Duodenal mucosa (tissue), 2 donors: ENCODE measurements around the gene PRDM11.

Source experiments
- H3K27ac ChIP-seq: one replicate; pipeline ENCODE4 v1.7.0; 2013; ENCODE audit warnings: low read depth, low read length
- H3K27me3 ChIP-seq, 2 donors: one replicate each; pipeline ENCODE4 v1.7.0; 2013; ENCODE audit warnings: low read length in 2 of 2, control low read depth in 1 of 2; ENCODE audit not compliant: insufficient read depth in 2 of 2, control insufficient read depth in 1 of 2
- H3K36me3 ChIP-seq, 2 donors: one replicate each; pipeline ENCODE4 v1.7.0; 2013; ENCODE audit warnings: low read length in 2 of 2, control low read depth in 1 of 2; ENCODE audit not compliant: insufficient read depth in 2 of 2, control insufficient read depth in 1 of 2
- H3K4me1 ChIP-seq, 2 donors: one replicate each; pipeline ENCODE4 v1.7.0; 2013; ENCODE audit warnings: low read length in 2 of 2, control low read depth in 1 of 2; ENCODE audit not compliant: insufficient read depth in 2 of 2, control insufficient read depth in 1 of 2
- H3K4me3 ChIP-seq, 2 donors: one replicate each; pipeline ENCODE4 v1.7.0; 2013; ENCODE audit warnings: low read length in 2 of 2, low read depth in 1 of 2
- H3K9ac ChIP-seq, 2 donors: one replicate each; pipeline ENCODE4 v1.7.0; 2013; ENCODE audit warnings: low read length in 2 of 2, low read depth in 1 of 2
- H3K9me3 ChIP-seq, 2 donors: one replicate each; pipeline ENCODE4 v1.7.0; 2013; ENCODE audit warnings: low read length in 2 of 2, control low read depth in 1 of 2; ENCODE audit not compliant: control insufficient read depth in 1 of 2

The PRDM11 gene

DNA sequence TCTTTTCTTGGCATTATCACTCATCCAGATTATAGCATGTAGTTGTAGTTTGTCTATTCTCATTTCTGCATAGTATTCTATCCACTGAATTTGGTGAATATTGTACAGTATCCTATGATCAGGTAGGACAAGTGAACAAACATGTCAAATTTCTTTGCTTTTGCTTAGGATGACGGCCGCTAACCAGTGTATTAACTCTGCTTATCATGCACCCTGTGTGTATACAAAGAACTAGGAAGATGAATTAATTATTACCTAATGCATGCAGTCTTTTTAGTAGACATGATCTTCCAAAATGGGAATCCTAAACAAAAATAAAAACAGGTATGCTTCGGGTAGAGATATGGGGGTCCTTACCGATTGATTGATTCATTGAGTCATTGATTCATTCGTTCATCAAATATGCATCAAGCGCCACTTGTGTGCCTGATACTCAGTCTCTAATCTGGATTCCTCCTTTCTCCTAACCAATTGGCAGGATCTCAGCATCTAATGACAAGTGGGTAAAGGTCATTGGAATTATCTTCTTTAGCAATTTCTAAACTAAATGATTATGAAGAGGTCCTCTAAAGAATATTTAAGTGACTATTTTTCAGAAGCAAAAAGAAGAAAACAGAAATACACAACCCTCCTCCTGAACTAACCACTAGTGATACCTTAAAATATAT, 27.9 kb downstream of the PRDM11 start:
- H3K9me3 ChIP-seq = no peaks in the 10 kb centered on the region

DNA sequence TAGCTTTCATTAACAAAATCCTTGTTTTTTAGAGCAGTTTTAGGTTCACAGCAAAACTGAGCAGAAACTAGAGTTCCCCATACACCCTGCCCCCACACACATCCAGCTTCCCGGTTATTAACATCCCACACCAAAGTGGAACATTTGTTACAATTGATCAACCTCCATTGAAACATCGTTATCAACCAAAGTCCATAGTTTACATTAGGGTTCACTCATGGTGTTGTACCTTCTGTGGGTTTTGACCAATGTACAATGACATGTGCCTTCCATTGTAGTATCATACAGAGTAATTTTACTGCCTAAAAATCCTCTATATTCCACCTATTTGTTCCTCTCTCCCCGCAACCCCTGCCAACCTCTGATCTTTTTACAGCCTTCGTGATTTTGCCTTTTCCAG, 28.5 kb downstream of the PRDM11 start:
- no peak overlapping the region for H3K4me3 ChIP-seq
- no peaks in the 10 kb centered on the region for H3K9me3 ChIP-seq
- H3K27me3 ChIP-seq = no peaks in the 10 kb centered on the region
- H3K27ac ChIP-seq = no peak overlapping the region
- peaks cover 20 to 30% of the 10 kb centered on the region in 2 donors for H3K4me1 ChIP-seq
- H3K9ac ChIP-seq = no peak overlapping the region
- no peaks in the 10 kb centered on the region for H3K36me3 ChIP-seq

More for the DNA sequence above, 27.9 kb downstream of the PRDM11 start:
- Histone ChIP-seq H3K9ac (no peak overlapping the region), H3K27ac (no peak overlapping the region), H3K4me1 (peaks cover 13 to 24% of the 10 kb centered on the region in 2 donors), H3K4me3 (no peak overlapping the region), H3K36me3 (no peaks in the 10 kb centered on the region), H3K27me3 (no peaks in the 10 kb centered on the region)

DNA sequence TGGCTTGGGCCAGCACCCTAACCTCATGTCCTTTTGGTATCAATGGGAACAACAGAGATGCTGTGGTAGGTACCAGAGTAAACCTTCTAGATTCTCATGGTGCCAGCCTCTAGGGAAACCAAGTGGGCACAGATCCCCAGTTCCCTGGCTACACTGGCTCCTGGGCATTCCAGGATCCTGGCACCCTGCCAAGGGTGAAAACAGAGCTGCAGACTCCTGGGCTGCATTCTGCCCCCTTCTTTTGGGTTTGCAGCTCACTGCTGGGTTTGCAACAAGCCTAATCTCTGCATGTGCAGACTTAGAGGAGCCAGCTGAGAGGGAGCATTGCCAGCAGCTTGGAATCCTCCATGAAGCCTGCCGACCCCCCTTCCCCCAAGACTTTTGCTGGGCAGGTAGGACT, 30.6 kb downstream of the PRDM11 start:
- Histone ChIP-seq H3K9ac (no peak overlapping the region), H3K4me3 (no peak overlapping the region), H3K9me3 (no peaks in the 10 kb centered on the region), H3K36me3 (no peaks in the 10 kb centered on the region), H3K27me3 (no peaks in the 10 kb centered on the region), H3K27ac (no peak overlapping the region), H3K4me1 (peaks cover 28 to 31% of the 10 kb centered on the region in 2 donors)

DNA sequence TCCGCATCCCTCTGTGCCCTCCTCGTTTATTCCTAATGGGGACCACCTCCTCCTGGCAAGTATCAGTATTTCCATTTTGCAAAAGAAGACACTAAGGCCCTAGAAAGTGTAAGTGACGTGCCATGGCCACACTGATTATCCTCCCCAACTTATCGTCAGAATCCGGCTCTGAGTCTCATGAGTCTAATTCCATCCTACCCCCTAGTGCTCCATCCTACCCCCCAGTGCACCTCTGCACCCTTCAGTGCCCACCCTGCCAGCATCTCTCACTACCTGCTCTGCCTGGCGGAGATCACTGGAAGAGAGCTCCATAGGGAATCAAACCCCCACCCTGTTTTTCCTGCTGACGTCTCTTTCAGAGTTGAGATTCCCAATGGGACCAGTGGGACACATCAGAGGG, 31.8 kb downstream of the PRDM11 start:
- Histone ChIP-seq H3K27ac (no peak overlapping the region), H3K36me3 (peaks cover 0 to under 1% of the 10 kb centered on the region in 2 donors), H3K27me3 (no peaks in the 10 kb centered on the region), H3K9me3 (no peaks in the 10 kb centered on the region), H3K4me1 (peaks cover 20 to 25% of the 10 kb centered on the region in 2 donors), H3K9ac (no peak overlapping the region), H3K4me3 (no peak overlapping the region)

DNA sequence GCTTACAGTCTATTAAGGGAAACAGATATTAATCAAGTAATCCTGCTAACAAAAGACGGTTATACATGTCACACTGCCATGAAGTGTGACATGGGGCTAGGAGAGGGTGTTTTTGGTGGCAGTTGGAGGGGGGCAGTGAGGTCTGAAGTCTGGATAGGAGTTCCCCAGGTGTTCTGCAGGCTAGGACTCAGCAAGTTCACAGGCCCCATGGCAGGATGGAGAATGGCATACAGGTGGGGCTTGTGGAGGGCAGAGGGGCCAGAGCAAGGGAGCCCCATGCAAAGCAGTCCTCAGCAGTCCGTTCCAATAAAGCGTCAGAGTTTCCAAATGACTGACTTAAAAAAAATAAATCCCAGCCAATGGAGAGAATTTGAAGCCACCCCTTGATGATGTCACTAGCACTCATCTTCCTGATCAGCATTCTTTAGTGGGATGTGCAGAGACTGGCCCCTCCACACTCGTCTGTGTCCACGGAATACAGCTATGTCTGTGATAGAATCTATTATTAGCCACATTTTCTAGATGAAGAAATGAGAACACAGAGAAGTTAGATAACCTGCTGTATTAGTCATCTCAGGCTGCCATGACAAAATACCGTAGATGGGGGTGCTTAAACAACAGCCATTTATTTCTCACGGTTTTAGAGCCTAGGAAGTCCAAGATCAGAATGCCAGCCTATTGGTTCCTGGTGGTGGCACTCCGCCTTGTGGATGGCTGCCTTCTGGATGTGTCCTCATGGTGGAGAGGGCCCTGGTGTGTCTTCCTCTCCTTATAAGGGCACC, 32.6 kb downstream of the PRDM11 start:
- H3K9me3 ChIP-seq = no peaks in the 10 kb centered on the region
- no peak overlapping the region for H3K9ac ChIP-seq
- H3K4me3 ChIP-seq = peak overlapping the region in 1 of 2 donors; percentile 45
- H3K27me3 ChIP-seq = no peaks in the 10 kb centered on the region
- no peak overlapping the region for H3K27ac ChIP-seq
- H3K4me1 ChIP-seq = peaks cover 17% of the 10 kb centered on the region in 2 donors
- peaks cover 0 to 9% of the 10 kb centered on the region in 2 donors for H3K36me3 ChIP-seq

DNA sequence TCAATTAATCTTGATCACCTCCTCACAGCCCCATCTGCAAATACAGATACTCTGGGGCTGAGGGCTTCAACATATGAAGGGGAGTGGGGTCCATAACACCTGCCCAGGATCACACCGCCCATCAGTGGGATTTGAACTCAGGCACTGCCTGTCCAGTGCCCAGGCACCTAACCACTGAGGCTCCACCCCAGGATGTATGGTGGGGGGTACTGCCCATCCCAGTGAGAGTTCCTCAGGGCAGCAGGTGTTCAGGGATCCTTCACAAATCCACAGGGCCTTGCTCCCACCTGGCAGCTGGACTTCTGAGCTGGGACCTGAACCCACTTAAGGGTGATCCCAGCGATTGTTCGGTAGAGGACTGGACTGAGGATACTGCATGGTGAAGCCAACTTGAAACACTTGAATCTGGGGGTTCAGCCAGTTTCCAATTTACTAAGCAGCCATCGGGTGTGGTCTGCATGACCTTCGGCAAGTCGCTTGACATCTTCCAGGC, 33.3 kb downstream of the PRDM11 start:
- H3K4me3 ChIP-seq = peak overlapping the region; percentile 45 to 59
- H3K9ac ChIP-seq = peak overlapping the region in 1 of 2 donors; percentile 54
- peaks cover 0 to 11% of the 10 kb centered on the region in 2 donors for H3K36me3 ChIP-seq
- no peaks in the 10 kb centered on the region for H3K27me3 ChIP-seq
- no peaks in the 10 kb centered on the region for H3K9me3 ChIP-seq
- H3K4me1 ChIP-seq = peaks cover 13 to 14% of the 10 kb centered on the region in 2 donors
- H3K27ac ChIP-seq = peak overlapping the region; percentile 39

DNA sequence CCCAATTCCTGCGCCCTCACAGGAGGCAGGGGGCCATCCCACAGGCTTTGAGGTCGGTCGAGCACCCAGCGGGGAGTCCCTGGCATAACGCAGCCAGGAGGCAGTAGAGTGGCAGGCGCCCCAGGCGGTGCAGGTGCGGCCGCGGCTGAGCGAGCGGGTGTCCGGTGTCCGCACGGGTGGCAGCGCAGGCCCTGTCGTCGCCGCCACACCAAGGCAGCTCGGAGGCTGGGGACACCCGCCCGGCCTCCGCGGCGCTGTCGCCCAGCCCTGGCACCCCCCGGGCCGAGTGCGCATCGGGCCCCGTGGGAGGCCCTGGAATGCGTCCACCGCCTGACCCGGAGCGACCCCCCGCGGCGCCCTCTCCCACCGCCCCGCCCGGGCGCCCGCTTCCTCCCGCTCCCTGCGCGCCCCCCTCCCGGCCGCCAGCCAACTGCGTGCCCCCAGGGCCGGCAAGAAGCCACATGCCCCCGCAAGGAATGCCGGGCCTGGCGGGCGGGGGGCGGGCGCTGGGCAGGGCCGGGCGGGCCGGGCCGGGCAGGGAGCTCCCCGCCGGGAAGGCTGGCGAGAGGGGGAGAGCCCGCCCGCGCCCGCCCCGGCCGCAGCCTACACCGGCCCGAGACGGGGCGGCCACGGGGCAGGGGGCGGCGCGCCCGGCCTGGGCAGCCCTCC, 33.9 kb downstream of the PRDM11 start:
- Histone ChIP-seq H3K4me1 (peaks cover 13 to 14% of the 10 kb centered on the region in 2 donors), H3K27me3 (no peaks in the 10 kb centered on the region), H3K36me3 (peaks cover 0 to 11% of the 10 kb centered on the region in 2 donors), H3K9ac (peak overlapping the region in 1 of 2 donors; percentile 54), H3K9me3 (no peaks in the 10 kb centered on the region), H3K4me3 (peak overlapping the region; percentile 45 to 59), H3K27ac (peak overlapping the region; percentile 39)

DNA sequence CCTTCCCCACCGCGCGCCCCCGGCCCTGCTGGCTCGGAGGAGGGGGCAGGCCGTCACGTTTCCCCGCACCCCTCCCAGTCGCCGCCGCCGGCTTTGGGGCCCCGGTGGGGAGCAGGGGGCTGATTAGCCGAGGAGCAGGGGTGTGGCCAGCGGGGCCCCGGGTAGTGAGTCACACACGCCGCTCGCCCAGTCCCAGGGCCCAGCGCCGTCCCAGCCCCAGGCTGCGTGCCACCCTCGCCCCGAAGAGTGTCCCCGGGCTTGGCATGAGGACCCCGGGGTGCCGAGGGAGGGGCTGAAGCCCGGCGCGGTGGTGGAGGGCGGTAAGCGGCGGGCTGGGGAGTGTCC, 34.4 kb downstream of the PRDM11 start:
- no peaks in the 10 kb centered on the region for H3K9me3 ChIP-seq
- no peaks in the 10 kb centered on the region for H3K27me3 ChIP-seq
- peaks cover 0 to 11% of the 10 kb centered on the region in 2 donors for H3K36me3 ChIP-seq
- peak overlapping the region; percentile 58 to 59 for H3K4me3 ChIP-seq
- H3K9ac ChIP-seq = peak overlapping the region; percentile 65 to 69
- peak overlapping the region; percentile 39 for H3K27ac ChIP-seq
- peaks cover 13 to 14% of the 10 kb centered on the region in 2 donors for H3K4me1 ChIP-seq

DNA sequence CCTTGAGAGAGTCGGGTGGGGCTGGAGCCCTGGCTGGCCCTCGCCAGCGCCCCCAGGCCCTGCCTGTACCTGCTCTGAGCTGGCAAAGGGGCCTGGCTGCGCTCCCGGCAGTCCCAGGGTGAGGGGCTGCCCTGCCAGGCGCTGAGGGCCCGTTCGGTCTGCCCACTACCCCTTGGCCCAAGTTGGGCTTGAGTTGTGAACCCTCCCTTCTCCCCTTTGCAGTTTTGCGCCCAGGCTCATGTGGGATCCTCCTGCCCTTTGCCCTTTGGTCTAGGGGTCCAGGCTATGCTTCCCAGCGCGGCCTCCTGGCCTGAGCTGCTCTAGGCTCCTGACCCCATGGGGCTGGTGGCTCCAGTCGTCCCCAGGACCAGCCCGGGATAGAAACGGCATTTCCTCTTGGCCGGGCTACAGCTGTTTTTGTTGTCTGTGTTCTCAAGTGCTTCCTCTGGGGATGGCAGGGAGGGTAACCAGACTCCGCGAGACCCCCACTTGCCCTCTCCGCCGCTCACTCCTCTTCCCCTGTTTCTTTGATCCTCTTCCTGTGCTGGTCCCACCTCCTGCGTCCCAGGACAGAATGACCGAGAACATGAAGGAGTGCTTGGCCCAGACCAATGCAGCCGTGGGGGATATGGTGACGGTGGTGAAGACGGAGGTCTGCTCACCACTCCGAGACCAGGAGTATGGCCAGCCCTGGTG, 34.9 kb downstream of the PRDM11 start:
- Histone ChIP-seq H3K4me3 (peak overlapping the region; percentile 58 to 59), H3K9me3 (no peaks in the 10 kb centered on the region), H3K4me1 (peaks cover 13 to 14% of the 10 kb centered on the region in 2 donors), H3K36me3 (peaks cover 0 to 14% of the 10 kb centered on the region in 2 donors), H3K27me3 (no peaks in the 10 kb centered on the region), H3K9ac (peak overlapping the region; percentile 65 to 69), H3K27ac (no peak overlapping the region)
